NCI-H82 treated with DMSO at 0.1 percent for 48 hours (cell line): ENCODE measurements around the gene SNAPC5.

Source experiments
- DNase-seq: peaks from one replicate; lab custom pipeline; 2025; ENCODE audit not compliant: unreplicated experiment; lab: John Stamatoyannopoulos, UW

SNAPC5 gene

GRCh38 chr15:66459818-66460615 lies 37.5 kb downstream of the SNAPC5 start:
- DNase-seq: no peak

GRCh38 chr15:66456211-66456610 lies 41.4 kb downstream of the SNAPC5 start:
- no peak for DNase-seq

GRCh38 chr15:66454143-66454542 lies 43.4 kb downstream of the SNAPC5 start:
- no peak for DNase-seq

DNA sequence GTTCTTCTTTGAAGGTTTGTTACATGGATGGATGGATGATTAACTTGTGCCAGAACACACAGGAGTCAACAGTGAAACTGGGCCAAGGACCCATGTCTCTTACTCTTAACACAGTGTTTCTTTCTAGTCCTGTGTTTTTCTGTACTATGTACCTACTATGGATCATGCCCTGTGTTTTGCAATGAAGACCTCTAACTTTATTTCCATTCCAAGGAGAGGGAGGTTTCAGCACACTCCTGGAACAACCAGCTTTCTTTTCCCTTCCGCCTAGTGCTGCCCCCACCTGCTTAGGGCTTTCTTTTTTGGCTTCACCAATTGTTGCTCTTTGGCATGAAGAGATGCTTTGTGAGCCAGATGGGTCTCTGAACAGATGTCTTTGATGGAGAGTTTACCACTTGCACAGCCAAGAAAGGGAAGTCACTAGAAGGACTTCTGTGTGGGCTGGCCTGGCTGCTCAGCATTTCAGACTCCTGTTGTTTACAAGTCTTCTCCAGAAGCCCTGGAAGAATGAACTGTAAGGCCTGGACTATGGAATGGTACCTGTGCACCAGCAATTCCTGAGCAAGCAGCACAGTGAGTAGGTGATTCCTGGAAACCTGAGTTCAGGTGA lies 44.5 kb downstream of the SNAPC5 start:
- DNase-seq: no peak

DNA sequence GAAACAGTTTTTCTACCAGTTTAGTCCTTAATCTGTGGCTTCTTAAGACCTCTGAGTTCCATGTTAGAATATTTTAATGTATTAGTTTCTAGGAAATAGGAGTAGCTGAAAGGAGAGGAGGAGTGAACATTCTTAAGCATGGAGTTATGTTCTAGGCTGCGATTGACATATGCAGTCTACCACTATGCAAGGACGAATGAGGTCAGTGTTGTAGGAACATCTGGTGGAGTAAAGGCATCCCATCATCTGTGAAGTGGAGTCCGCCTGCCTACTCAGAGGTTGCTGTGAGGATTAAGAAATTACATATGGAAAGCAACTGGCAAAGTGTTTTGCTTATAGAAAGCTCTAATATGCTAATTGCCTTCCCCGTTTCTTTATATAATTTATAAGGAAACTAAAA lies 45.1 kb downstream of the SNAPC5 start:
- no peak for DNase-seq
